Activated T-cell treated with anti-CD3 and anti-CD28 coated beads, Interleukin-2, amount 50 U/mL, for 24 hours (primary cell): ENCODE results near the gene RPS16.
A peak's percentile ranks its signal among the peaks of the same experiment; 100 is the strongest.

ENCODE experiments used
- DNase-seq: peaks from one replicate; pipeline ENCODE4 v3.0.0-alpha.2; 2020
- H3K27ac Mint-ChIP-seq: 2 replicates; pipeline ENCODE4 v1.8.0; 2020; ENCODE audit warnings: mild to moderate bottlenecking, mixed read lengths
- H3K27me3 Mint-ChIP-seq: 2 replicates; pipeline ENCODE4 v1.8.0; 2020; ENCODE audit warnings: mixed read lengths
- H3K36me3 Mint-ChIP-seq: 2 replicates; pipeline ENCODE4 v1.8.0; 2020; ENCODE audit warnings: low read depth, mixed read lengths
- H3K4me1 Mint-ChIP-seq: 2 replicates; pipeline ENCODE4 v1.8.0; 2020; ENCODE audit warnings: low read depth, mixed read lengths
- H3K4me3 Mint-ChIP-seq: 2 replicates; pipeline ENCODE4 v1.8.0; 2020; ENCODE audit warnings: mild to moderate bottlenecking, moderate library complexity, mixed read lengths
- H3K9me3 Mint-ChIP-seq: 2 replicates; pipeline ENCODE4 v1.8.0; 2020; ENCODE audit warnings: mixed read lengths

Gene RPS16

DNA sequence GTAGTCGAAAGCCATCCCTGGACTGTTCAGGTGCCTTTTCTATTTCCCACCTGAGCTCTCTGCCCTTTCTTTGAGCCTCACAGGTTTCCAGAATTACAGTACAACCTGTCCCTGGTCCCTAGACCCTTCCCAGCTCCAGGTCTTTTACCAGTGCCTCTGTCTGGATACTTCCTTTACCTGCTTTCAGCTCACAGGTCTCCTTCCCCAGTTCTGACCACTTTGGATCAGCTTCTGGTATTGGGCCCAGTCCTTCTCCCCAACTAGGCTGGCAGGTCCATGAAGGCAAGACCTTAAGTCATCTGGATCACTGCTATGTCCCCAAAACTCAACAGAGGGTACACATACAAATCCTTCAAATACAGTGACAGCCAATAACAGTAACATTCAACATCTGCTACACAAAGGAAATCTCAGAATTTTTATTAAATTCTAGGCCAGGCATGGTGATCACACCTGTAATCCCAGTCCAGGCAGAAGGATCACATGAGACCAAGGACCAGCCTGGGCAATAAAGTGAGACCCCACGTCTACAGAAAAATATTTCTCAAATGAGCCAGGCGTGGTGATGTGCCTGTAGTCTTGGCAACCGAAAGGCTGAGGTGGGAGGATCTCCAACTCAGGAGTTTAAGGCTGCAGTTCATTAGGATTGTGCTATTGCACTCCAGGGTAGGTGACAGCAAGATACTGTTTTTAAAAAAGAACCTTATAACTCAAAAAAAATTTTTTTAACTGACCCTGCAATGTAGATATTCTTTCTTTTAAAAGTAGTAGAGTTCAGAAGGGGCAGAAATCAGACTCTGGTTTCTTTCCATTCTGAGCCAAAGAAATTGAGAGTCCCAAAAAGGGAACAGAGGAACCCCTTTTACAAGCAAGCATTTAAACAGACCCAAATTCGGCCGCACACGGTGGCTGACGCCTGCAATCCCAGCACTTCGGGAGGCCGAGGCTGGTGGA lies 1.3 kb downstream of the RPS16 start:
- Mint-ChIP-seq H3K27ac (peak overlapping the region; percentile 99), H3K36me3 (peaks cover 59% of the 10 kb centered on the region), H3K27me3 (no peaks in the 10 kb centered on the region), H3K9me3 (no peaks in the 10 kb centered on the region), H3K4me1 (peaks cover 58% of the 10 kb centered on the region), H3K4me3 (peak overlapping the region; percentile 95)
- DNase-seq: no peak

- Mint-ChIP-seq H3K36me3 (peaks cover 59% of the 10 kb centered on the region), H3K4me3 (peak overlapping the region; percentile 95), H3K9me3 (no peaks in the 10 kb centered on the region), H3K4me1 (peaks cover 61% of the 10 kb centered on the region), H3K27me3 (no peaks in the 10 kb centered on the region), H3K27ac (peak overlapping the region; percentile 99)
- DNase-seq: no peak
These were observed 2.2 kb downstream of the RPS16 start for GRCh38 chr19:39433480-39434079.

DNA sequence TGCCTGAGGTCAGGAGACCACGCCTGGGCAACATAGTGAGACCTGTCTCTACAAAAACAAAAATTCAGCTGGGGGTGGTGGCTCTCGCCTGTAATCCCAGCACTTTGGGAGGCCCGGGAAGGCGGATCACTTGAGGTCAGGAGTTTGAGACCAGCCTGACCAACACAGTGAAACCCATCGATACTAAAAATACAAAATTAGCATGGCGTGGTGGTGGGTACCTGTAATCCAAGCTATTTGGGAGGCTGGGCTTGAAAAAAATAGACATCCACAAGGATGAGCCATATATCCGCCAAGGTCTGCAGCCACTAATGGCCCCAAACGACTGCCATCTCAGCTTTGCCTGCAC lies 3.1 kb downstream of the RPS16 start:
- no peaks in the 10 kb centered on the region for H3K9me3 Mint-ChIP-seq
- H3K4me3 Mint-ChIP-seq: peak overlapping the region; percentile 95

DNA sequence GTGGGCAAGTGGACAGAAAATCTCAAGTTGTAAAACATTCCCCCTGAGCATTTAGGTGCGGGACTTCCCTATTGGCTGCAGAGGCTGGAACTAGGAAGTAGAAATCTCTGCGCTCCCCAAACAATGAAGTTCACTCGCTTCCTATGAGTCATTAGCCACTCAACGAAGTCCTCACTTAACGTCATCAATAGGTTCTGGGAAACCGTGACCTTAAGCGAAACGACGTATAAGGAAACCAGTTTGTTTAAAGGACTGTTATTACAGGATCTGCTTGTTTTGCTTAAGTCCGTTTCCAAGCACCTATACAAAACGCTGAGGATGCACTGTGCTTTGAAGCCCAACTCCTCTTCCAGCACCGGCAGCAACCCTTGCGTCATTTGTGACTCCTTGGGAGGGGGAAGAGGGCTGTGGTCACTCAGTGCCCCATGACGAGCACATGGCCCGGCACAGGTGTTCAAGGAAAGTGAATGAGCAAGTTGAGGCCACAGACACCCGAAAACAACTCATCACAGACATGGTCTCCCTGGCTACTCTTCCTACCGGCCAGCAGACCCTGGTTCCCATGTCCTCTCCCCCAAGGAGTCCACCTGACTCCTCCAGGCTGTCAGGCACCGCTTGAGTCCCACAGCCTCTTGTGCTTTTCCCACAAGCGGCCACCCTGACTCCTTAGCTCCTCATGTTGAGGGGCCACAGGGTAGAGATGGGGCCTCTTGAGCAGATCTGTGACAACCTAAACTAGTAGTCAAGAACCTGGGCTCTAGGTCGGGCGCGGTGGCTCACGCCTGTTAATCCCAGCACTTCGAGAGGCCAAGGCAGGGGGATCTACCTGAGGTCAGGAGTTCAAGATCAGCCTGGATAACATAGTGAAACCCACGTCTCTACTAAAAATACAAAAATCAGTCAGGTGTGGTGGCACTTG lies 4.8 kb downstream of the RPS16 start:
- H3K36me3 Mint-ChIP-seq: peaks cover 55% of the 10 kb centered on the region
- H3K27ac Mint-ChIP-seq: peak overlapping the region; percentile 97
- H3K9me3 Mint-ChIP-seq: no peaks in the 10 kb centered on the region

More for the DNA sequence above, 3.1 kb downstream of the RPS16 start:
- Mint-ChIP-seq H3K27ac (peak overlapping the region; percentile 99), H3K36me3 (peaks cover 59% of the 10 kb centered on the region), H3K27me3 (no peaks in the 10 kb centered on the region), H3K4me1 (peaks cover 61% of the 10 kb centered on the region)
- no peak for DNase-seq

GRCh38 chr19:39428283-39429112 lies 7.3 kb downstream of the RPS16 start:
- Mint-ChIP-seq H3K4me1 (peaks cover 31% of the 10 kb centered on the region), H3K27me3 (no peaks in the 10 kb centered on the region), H3K36me3 (peaks cover 46% of the 10 kb centered on the region), H3K4me3 (no peak overlapping the region), H3K27ac (peak overlapping the region; percentile 47), H3K9me3 (no peaks in the 10 kb centered on the region)
- DNase-seq: no peak

More for the DNA sequence above, 4.8 kb downstream of the RPS16 start:
- Mint-ChIP-seq H3K27me3 (no peaks in the 10 kb centered on the region), H3K4me1 (peaks cover 48% of the 10 kb centered on the region), H3K4me3 (peak overlapping the region; percentile 54)
- peak; percentile 77 for DNase-seq

- no peak overlapping the region for H3K4me3 Mint-ChIP-seq
- no peaks in the 10 kb centered on the region for H3K9me3 Mint-ChIP-seq
- H3K27ac Mint-ChIP-seq: no peak overlapping the region
- peaks cover 44% of the 10 kb centered on the region for H3K36me3 Mint-ChIP-seq
- peaks cover 24% of the 10 kb centered on the region for H3K4me1 Mint-ChIP-seq
- H3K27me3 Mint-ChIP-seq: no peaks in the 10 kb centered on the region
- no peak for DNase-seq
These were observed 8.0 kb downstream of the RPS16 start for GRCh38 chr19:39427707-39428106.

GRCh38 chr19:39426170-39426569 lies 9.6 kb downstream of the RPS16 start:
- peaks cover 13% of the 10 kb centered on the region for H3K4me1 Mint-ChIP-seq
- H3K36me3 Mint-ChIP-seq: peaks cover 41% of the 10 kb centered on the region
- H3K27ac Mint-ChIP-seq: peak overlapping the region; percentile 1
- DNase-seq: no peak
- H3K27me3 Mint-ChIP-seq: no peaks in the 10 kb centered on the region
- no peak overlapping the region for H3K4me3 Mint-ChIP-seq
- no peaks in the 10 kb centered on the region for H3K9me3 Mint-ChIP-seq

- Mint-ChIP-seq H3K27ac (peak overlapping the region; percentile 8), H3K36me3 (peaks cover 40% of the 10 kb centered on the region), H3K9me3 (no peaks in the 10 kb centered on the region), H3K4me3 (no peak overlapping the region), H3K4me1 (peaks cover 9% of the 10 kb centered on the region), H3K27me3 (no peaks in the 10 kb centered on the region)
- DNase-seq: no peak
These were observed 10.0 kb downstream of the RPS16 start for GRCh38 chr19:39425744-39426143.

GRCh38 chr19:39424934-39425333 lies 10.8 kb downstream of the RPS16 start:
- peaks cover 3% of the 10 kb centered on the region for H3K4me1 Mint-ChIP-seq
- no peaks in the 10 kb centered on the region for H3K27me3 Mint-ChIP-seq
- H3K4me3 Mint-ChIP-seq: no peak overlapping the region
- no peak for DNase-seq
- no peaks in the 10 kb centered on the region for H3K9me3 Mint-ChIP-seq
- H3K27ac Mint-ChIP-seq: no peak overlapping the region
- H3K36me3 Mint-ChIP-seq: peaks cover 42% of the 10 kb centered on the region

- Mint-ChIP-seq H3K9me3 (no peaks in the 10 kb centered on the region), H3K36me3 (peaks cover 50% of the 10 kb centered on the region), H3K27me3 (no peaks in the 10 kb centered on the region), H3K4me1 (no peaks in the 10 kb centered on the region), H3K4me3 (no peak overlapping the region), H3K27ac (peak overlapping the region; percentile 65)
- DNase-seq: no peak
These were observed 12.3 kb downstream of the RPS16 start for GRCh38 chr19:39423258-39424086.

- H3K4me3 Mint-ChIP-seq: no peak overlapping the region
- no peaks in the 10 kb centered on the region for H3K9me3 Mint-ChIP-seq
- H3K4me1 Mint-ChIP-seq: no peaks in the 10 kb centered on the region
- no peak for DNase-seq
- H3K27me3 Mint-ChIP-seq: no peaks in the 10 kb centered on the region
- peaks cover 61% of the 10 kb centered on the region for H3K36me3 Mint-ChIP-seq
- H3K27ac Mint-ChIP-seq: no peak overlapping the region
These were observed 13.7 kb downstream of the RPS16 start for GRCh38 chr19:39422020-39422419.

DNA sequence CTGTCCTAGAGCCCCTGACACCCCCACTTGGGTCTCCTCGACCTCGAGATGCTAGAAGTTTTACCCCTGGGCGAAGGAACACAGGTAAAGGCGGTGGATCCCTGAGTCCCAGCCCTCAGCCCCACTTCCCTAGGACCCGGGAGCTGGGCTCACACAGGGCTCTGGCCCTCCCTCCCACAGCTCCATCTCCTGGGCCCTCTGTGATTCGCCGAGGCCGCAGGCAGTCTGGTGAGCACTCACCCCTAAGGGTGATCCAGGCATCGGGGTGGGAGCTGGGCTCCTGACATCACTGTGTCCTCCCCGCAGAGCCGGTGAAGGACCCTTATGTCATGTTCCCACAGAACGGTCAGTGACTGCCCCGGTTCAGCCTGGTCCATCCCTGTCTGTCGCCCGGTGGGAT lies 15.0 kb downstream of the RPS16 start:
- DNase-seq: no peak
- Mint-ChIP-seq H3K27ac (no peak overlapping the region), H3K4me3 (no peak overlapping the region), H3K9me3 (no peaks in the 10 kb centered on the region), H3K36me3 (peaks cover 63% of the 10 kb centered on the region), H3K4me1 (no peaks in the 10 kb centered on the region), H3K27me3 (no peaks in the 10 kb centered on the region)

- H3K36me3 Mint-ChIP-seq: peaks cover 65% of the 10 kb centered on the region
- no peaks in the 10 kb centered on the region for H3K27me3 Mint-ChIP-seq
- no peak overlapping the region for H3K4me3 Mint-ChIP-seq
- H3K9me3 Mint-ChIP-seq: no peaks in the 10 kb centered on the region
- H3K27ac Mint-ChIP-seq: no peak overlapping the region
- DNase-seq: no peak
- H3K4me1 Mint-ChIP-seq: peaks cover 7% of the 10 kb centered on the region
These were observed 16.7 kb downstream of the RPS16 start for GRCh38 chr19:39419003-39419402.
